GM21526 (cell line): ENCODE results near the gene NIPSNAP3A.

Experiments used
- ATAC-seq: cut with Tn5 transposase; IDR thresholded peaks from one replicate; pipeline ENCODE4 v1.9.1; 2021; ENCODE audit warnings: moderate library complexity; ENCODE audit not compliant: unreplicated experiment, low FRiP score

Gene NIPSNAP3A

GRCh38 chr9:104802906-104803305 lies 55.4 kb downstream of the NIPSNAP3A start:
- ATAC-seq, result no peak

- ATAC-seq, result no peak
These were observed 58.0 kb downstream of the NIPSNAP3A start for GRCh38 chr9:104805441-104805840.

- no peak for ATAC-seq
These were observed 60.6 kb downstream of the NIPSNAP3A start for GRCh38 chr9:104808035-104808614.
